Activated T-cell treated with anti-CD3 and anti-CD28 coated beads, Interleukin-2, amount 50 U/mL, for 72 hours (primary cell): ENCODE results near the gene CLDN18. TPM values are rescaled to one million over a fixed set of nuclear protein-coding genes. Genes with fewer than 3 reads are reported as not detected.

ENCODE experiments used
- ATAC-seq, 2 donors: fragments of 150-1000 bp; cut with Tn5 transposase; replicated peaks in 1 of 2; 2 replicates each; pipeline ENCODE4 v1.10.0; 2021; ENCODE audit warnings: moderate library complexity in 2 of 2, mild to moderate bottlenecking in 1 of 2
- DNase-seq, 2 donors: peaks; one replicate each; pipeline ENCODE4 v3.0.0; 2021 to 2022; ENCODE audit warnings: mixed read lengths in 1 of 2
- H3K27ac Mint-ChIP-seq: one replicate; pipeline ENCODE4 v1.8.0; 2022; ENCODE audit warnings: mild to moderate bottlenecking, moderate library complexity, mixed read lengths
- H3K27me3 Mint-ChIP-seq: one replicate; pipeline ENCODE4 v1.8.0; 2022; ENCODE audit warnings: low read depth, mixed read lengths
- H3K36me3 Mint-ChIP-seq, 2 donors: one replicate each; pipeline ENCODE4 v1.8.0; 2022; ENCODE audit warnings: mixed read lengths in 2 of 2, mild to moderate bottlenecking in 1 of 2; ENCODE audit not compliant: insufficient read depth in 2 of 2
- H3K4me1 Mint-ChIP-seq: one replicate; pipeline ENCODE4 v1.8.0; 2022; ENCODE audit warnings: low read depth, mixed read lengths
- H3K4me3 Mint-ChIP-seq, 2 donors: one replicate each; pipeline ENCODE4 v1.8.0; 2022; ENCODE audit warnings: mild to moderate bottlenecking in 2 of 2, mixed read lengths in 2 of 2, moderate library complexity in 2 of 2
- H3K9me3 Mint-ChIP-seq, 2 donors: one replicate each; pipeline ENCODE4 v1.8.0; 2022; ENCODE audit warnings: mixed read lengths in 2 of 2
- total RNA-seq, 2 donors: library from RNA; stranded (reverse); gene quantifications; one replicate each; pipeline ENCODE4 v1.2.3, GENCODE V29; 2022

The CLDN18 gene
- total RNA-seq, 2 donors from 2014 or later, result not detected

DNA sequence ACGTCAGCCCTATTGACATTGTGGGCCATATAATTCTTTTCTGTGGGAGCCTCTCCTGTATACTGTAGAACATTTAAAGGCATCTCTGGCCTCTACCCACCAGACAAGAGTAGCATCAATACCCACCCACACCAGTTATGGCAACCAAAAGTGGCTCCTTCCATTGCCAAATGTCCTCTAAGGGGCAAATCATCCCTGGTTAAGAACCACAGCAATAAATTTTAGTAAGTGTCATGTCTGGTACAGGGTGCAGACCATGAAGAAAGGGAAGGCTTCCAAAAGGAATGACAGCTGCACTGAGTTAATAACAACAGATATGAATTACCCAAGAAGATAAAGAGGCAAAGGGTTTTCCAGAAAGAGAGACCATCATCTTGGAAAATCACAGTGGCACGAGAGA, 6.9 kb upstream of the CLDN18 start:
- ATAC-seq, result no peak
- Mint-ChIP-seq H3K4me3 (no peak overlapping the region), H3K4me1 (no peaks in the 10 kb centered on the region), H3K27me3 (peaks cover 16% of the 10 kb centered on the region), H3K36me3 (no peaks in the 10 kb centered on the region), H3K9me3 (peaks cover 0 to 2% of the 10 kb centered on the region in 2 donors), H3K27ac (no peak overlapping the region)
- DNase-seq, result no peak

DNA sequence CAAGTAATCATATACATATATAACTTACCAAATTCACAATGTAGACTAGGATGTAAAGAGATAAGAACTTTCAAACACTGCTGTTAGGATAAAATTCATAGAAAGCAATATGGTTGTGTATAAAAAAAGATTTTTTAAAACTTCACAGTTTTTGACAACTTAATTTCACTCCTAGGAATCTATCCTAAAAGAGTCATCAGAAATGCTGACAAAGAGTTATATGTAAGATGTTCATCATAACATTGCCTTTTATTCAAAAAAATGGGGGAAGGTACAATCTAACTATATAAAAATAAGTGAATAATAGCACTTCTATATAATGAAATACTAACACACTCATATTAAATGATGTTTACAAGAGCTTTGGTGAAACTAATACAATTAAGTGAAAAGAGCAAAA, 4.3 kb upstream of the CLDN18 start:
- H3K36me3 Mint-ChIP-seq, result no peaks in the 10 kb centered on the region

DNA sequence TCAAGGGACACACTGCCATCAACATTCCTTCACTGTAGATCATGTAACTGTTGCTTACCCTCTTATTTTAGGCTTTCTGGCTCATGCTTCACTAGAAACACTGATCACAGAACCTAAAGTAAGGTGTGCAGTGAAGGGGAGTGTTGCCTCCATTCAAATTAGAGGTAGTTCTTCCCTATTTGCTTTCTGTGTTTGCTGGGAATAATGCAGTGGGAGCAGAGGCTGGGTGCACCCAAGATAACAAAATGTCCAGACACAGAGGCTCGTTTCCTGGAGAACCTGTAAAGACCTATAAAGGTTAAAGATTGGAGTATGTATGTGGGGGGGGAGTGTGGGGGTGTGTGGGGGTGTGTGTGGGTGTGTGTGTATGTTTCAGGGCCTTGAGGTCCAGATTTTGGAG, 2.1 kb upstream of the CLDN18 start:
- no peak for DNase-seq
- Mint-ChIP-seq H3K27ac (no peak overlapping the region), H3K36me3 (no peaks in the 10 kb centered on the region), H3K27me3 (peaks cover 14% of the 10 kb centered on the region), H3K9me3 (peaks cover 0 to 2% of the 10 kb centered on the region in 2 donors), H3K4me3 (no peak overlapping the region), H3K4me1 (no peaks in the 10 kb centered on the region)
- no peak for ATAC-seq

More for the DNA sequence above, 4.3 kb upstream of the CLDN18 start:
- peaks cover 5% of the 10 kb centered on the region for H3K27me3 Mint-ChIP-seq
- no peak overlapping the region for H3K4me3 Mint-ChIP-seq
- no peak for DNase-seq
- H3K27ac Mint-ChIP-seq, result no peak overlapping the region
- H3K4me1 Mint-ChIP-seq, result no peaks in the 10 kb centered on the region
- peaks cover 0 to 2% of the 10 kb centered on the region in 2 donors for H3K9me3 Mint-ChIP-seq
- ATAC-seq, result no peak

GRCh38 chr3:138010273-138010590, 267 bp downstream of the CLDN18 start:
- DNase-seq (no peak), ATAC-seq (no peak)
- Mint-ChIP-seq H3K36me3 (no peaks in the 10 kb centered on the region), H3K4me1 (no peaks in the 10 kb centered on the region), H3K27me3 (peaks cover 25% of the 10 kb centered on the region), H3K27ac (no peak overlapping the region), H3K4me3 (no peak overlapping the region), H3K9me3 (peaks cover 0 to 2% of the 10 kb centered on the region in 2 donors)

- Mint-ChIP-seq H3K27me3 (peaks cover 25% of the 10 kb centered on the region), H3K36me3 (no peaks in the 10 kb centered on the region)
These were observed 1.8 kb downstream of the CLDN18 start for GRCh38 chr3:138011722-138012121.

DNA sequence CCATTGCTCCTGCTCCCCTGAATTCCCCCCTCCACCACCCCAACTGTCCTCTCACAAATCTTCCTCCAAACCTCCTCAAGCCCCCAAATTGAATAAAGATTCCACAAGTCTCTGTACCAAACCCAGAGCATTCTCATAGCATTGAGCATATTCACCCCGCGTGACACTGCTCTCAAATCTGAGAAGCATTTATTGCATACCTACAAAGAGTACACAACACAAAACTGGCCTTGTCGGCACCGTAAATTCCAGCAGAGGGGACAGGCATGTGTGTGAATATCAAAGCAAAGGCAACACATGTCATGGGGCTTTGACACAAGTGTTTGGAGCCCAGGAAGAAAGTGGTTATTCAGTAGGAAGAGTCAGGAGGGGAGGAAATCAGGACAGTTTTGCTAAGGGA, 2.6 kb downstream of the CLDN18 start:
- no peaks in the 10 kb centered on the region for H3K4me1 Mint-ChIP-seq
- no peaks in the 10 kb centered on the region for H3K9me3 Mint-ChIP-seq
- no peak overlapping the region for H3K27ac Mint-ChIP-seq
- DNase-seq (no peak), ATAC-seq (no peak)
- H3K4me3 Mint-ChIP-seq, result no peak overlapping the region
- H3K36me3 Mint-ChIP-seq, result no peaks in the 10 kb centered on the region
- peaks cover 25% of the 10 kb centered on the region for H3K27me3 Mint-ChIP-seq

More at GRCh38 chr3:138011722-138012121, 1.8 kb downstream of the CLDN18 start:
- DNase-seq, result no peak
- H3K4me3 Mint-ChIP-seq, result no peak overlapping the region
- ATAC-seq, result no peak
- H3K9me3 Mint-ChIP-seq, result peaks cover 0 to 2% of the 10 kb centered on the region in 2 donors
- H3K27ac Mint-ChIP-seq, result no peak overlapping the region
- H3K4me1 Mint-ChIP-seq, result no peaks in the 10 kb centered on the region

DNA sequence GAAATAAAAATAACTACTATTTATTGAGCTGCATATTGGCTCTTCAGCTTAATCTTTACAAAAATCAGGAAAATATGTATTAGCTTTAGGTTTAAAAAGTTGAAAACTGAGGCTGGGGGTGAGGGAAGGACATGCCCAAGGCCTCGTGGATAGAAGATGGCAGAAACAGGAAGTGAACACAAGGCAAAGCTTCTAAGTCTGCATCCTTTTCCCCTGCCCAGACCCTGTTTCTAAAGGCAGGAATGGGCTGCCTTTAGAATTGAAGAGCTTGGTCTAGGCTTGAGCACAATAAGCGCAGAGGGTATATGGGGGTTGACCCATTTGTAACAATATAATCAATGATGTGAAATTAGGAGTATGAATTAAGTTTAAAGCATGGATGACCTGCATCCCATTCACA, 6.1 kb downstream of the CLDN18 start:
- ATAC-seq, result no peak
- H3K4me3 Mint-ChIP-seq, result no peak overlapping the region
- no peaks in the 10 kb centered on the region for H3K4me1 Mint-ChIP-seq
- no peaks in the 10 kb centered on the region for H3K9me3 Mint-ChIP-seq
- no peaks in the 10 kb centered on the region for H3K36me3 Mint-ChIP-seq
- no peak for DNase-seq
- H3K27me3 Mint-ChIP-seq, result peaks cover 20% of the 10 kb centered on the region
- no peak overlapping the region for H3K27ac Mint-ChIP-seq

- Mint-ChIP-seq H3K9me3 (no peaks in the 10 kb centered on the region), H3K27me3 (peaks cover 1% of the 10 kb centered on the region), H3K36me3 (no peaks in the 10 kb centered on the region), H3K27ac (no peak overlapping the region), H3K4me1 (no peaks in the 10 kb centered on the region), H3K4me3 (no peak overlapping the region)
- DNase-seq, result no peak
- no peak for ATAC-seq
These were observed 9.5 kb downstream of the CLDN18 start for GRCh38 chr3:138019281-138020069.

- Mint-ChIP-seq H3K9me3 (no peaks in the 10 kb centered on the region), H3K4me1 (no peaks in the 10 kb centered on the region), H3K4me3 (no peak overlapping the region), H3K27me3 (peaks cover 29% of the 10 kb centered on the region), H3K27ac (no peak overlapping the region), H3K36me3 (no peaks in the 10 kb centered on the region)
- peak; percentile 72 to 88 for ATAC-seq
- no peak for DNase-seq
These were observed 13.8 kb downstream of the CLDN18 start for GRCh38 chr3:138023754-138024153.

DNA sequence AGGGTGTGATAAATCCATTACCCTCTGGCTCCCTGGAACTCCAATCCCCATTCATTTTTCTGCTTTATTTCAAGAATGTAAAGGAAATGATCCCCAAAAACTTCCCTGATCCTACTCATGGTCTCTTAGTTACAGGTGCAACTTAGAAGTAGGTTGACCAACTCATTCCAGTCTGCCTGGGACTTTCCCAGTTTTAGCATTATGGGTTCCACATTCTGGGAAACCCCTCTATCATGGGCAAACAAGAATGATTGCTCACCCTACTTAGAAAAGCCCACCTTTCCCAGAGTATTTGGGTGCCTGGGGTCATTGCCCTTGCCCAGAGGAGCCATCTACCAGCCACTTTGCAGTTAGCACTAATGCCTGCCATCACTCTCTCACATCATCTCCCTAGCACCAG, 15.6 kb downstream of the CLDN18 start:
- Mint-ChIP-seq H3K9me3 (no peaks in the 10 kb centered on the region), H3K36me3 (no peaks in the 10 kb centered on the region), H3K27me3 (peaks cover 29% of the 10 kb centered on the region), H3K4me3 (no peak overlapping the region), H3K27ac (no peak overlapping the region), H3K4me1 (no peaks in the 10 kb centered on the region)
- DNase-seq (no peak), ATAC-seq (no peak)

DNA sequence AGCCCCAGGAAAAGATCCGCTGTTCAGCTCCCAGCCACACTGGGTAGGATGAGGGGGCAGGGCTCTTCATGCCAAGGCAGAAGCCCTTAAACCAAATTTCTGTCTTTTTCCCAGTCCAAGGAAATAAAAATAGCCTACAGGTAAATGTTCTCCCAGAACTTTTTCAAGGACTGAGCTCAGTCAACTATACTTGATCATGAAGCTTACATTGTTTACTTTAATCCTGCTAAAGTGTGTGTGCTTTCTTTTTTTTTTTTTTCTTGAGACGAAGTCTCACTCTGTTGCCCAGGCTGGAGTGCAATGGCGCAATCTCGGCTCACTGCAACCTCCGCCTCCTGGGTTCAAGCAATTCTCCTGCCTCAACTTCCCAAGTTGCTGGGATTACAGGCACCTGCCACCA, 17.9 kb downstream of the CLDN18 start:
- Mint-ChIP-seq H3K27me3 (peaks cover 32% of the 10 kb centered on the region), H3K9me3 (no peaks in the 10 kb centered on the region)
- ATAC-seq, result no peak

GRCh38 chr3:138030734-138031280, 20.8 kb downstream of the CLDN18 start:
- no peak for ATAC-seq
- no peak overlapping the region for H3K4me3 Mint-ChIP-seq
- H3K27ac Mint-ChIP-seq, result no peak overlapping the region
- no peak for DNase-seq
- H3K9me3 Mint-ChIP-seq, result no peaks in the 10 kb centered on the region
- H3K36me3 Mint-ChIP-seq, result no peaks in the 10 kb centered on the region
- no peaks in the 10 kb centered on the region for H3K4me1 Mint-ChIP-seq
- peaks cover 29% of the 10 kb centered on the region for H3K27me3 Mint-ChIP-seq

More for the DNA sequence above, 17.9 kb downstream of the CLDN18 start:
- DNase-seq, result no peak
- H3K4me1 Mint-ChIP-seq, result no peaks in the 10 kb centered on the region
- no peak overlapping the region for H3K4me3 Mint-ChIP-seq
- H3K36me3 Mint-ChIP-seq, result no peaks in the 10 kb centered on the region
- no peak overlapping the region for H3K27ac Mint-ChIP-seq

DNA sequence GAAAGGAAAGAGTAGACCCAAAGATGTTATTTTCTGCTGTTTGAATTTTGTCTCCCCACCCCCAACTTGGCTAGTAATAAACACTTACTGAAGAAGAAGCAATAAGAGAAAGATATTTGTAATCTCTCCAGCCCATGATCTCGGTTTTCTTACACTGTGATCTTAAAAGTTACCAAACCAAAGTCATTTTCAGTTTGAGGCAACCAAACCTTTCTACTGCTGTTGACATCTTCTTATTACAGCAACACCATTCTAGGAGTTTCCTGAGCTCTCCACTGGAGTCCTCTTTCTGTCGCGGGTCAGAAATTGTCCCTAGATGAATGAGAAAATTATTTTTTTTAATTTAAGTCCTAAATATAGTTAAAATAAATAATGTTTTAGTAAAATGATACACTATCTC, 21.6 kb downstream of the CLDN18 start:
- H3K27me3 Mint-ChIP-seq, result peaks cover 22% of the 10 kb centered on the region
- no peak for DNase-seq
- no peaks in the 10 kb centered on the region for H3K9me3 Mint-ChIP-seq
- no peak overlapping the region for H3K27ac Mint-ChIP-seq
- no peaks in the 10 kb centered on the region for H3K4me1 Mint-ChIP-seq
- no peaks in the 10 kb centered on the region for H3K36me3 Mint-ChIP-seq
- H3K4me3 Mint-ChIP-seq, result no peak overlapping the region
- ATAC-seq, result no peak

DNA sequence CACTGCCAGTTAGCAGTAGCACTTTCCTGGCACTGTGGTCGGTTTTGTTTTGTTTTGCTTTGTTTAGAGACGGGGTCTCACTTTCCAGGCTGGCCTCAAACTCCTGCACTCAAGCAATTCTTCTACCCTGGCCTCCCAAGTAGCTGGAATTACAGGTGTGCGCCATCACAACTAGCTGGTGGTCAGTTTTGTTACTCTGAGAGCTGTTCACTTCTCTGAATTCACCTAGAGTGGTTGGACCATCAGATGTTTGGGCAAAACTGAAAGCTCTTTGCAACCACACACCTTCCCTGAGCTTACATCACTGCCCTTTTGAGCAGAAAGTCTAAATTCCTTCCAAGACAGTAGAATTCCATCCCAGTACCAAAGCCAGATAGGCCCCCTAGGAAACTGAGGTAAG, 22.6 kb downstream of the CLDN18 start:
- ATAC-seq (no peak), DNase-seq (no peak)
- H3K27me3 Mint-ChIP-seq, result peaks cover 13% of the 10 kb centered on the region
- H3K36me3 Mint-ChIP-seq, result no peaks in the 10 kb centered on the region
- no peaks in the 10 kb centered on the region for H3K9me3 Mint-ChIP-seq
- H3K4me1 Mint-ChIP-seq, result no peaks in the 10 kb centered on the region
- no peak overlapping the region for H3K27ac Mint-ChIP-seq
- H3K4me3 Mint-ChIP-seq, result no peak overlapping the region
